Astrocyte (in vitro differentiated cells and primary cell): ENCODE data around the gene NOTCH2. TPM values are rescaled to one million over a fixed set of nuclear protein-coding genes. Genes with fewer than 3 reads are reported as not detected.
A peak's percentile ranks its signal among the peaks of the same experiment; 100 is the strongest.
"Not testable (repeated sequence)": the region's sequence is repeated elsewhere in the genome, so short reads cannot be mapped to it uniquely, and the experiment has no call there.

Source experiments
- DNase-seq: peaks from one replicate; pipeline ENCODE4 v3.0.0-alpha.2; 2010; ENCODE audit warnings: low read depth
- FAIRE-seq: peaks from 2 replicates; lab custom pipeline; 2011; peaks lifted over from hg19 to GRCh38; lab: Jason Lieb, UNC
- H2AFZ ChIP-seq: 2 replicates; pipeline ENCODE4 v1.6.0; 2012; ENCODE audit warnings: low read depth, low read length, inconsistent platforms
- H3K27ac ChIP-seq: 2 replicates; pipeline ENCODE4 v1.5.1; 2011; ENCODE audit warnings: low read depth, low read length, inconsistent platforms
- H3K27me3 ChIP-seq: 2 replicates; pipeline ENCODE4 v1.6.0; 2011; ENCODE audit warnings: low read length, inconsistent platforms; ENCODE audit not compliant: insufficient read depth
- H3K36me3 ChIP-seq: 2 replicates; pipeline ENCODE4 v1.5.1; 2011; ENCODE audit warnings: low read length, inconsistent platforms; ENCODE audit not compliant: insufficient read depth
- H3K4me1 ChIP-seq: 2 replicates; pipeline ENCODE4 v1.5.1; 2011; ENCODE audit warnings: low read length, inconsistent platforms; ENCODE audit not compliant: insufficient read depth
- H3K4me2 ChIP-seq: 2 replicates; pipeline ENCODE4 v1.6.0; 2012; ENCODE audit warnings: low read length, inconsistent platforms
- H3K4me3 ChIP-seq: 2 replicates; pipeline ENCODE4 v1.5.1; 2011; ENCODE audit warnings: low read depth, mild to moderate bottlenecking, low read length, inconsistent platforms; ENCODE audit not compliant: insufficient read depth
- H3K79me2 ChIP-seq: 2 replicates; pipeline ENCODE4 v1.6.0; 2012; ENCODE audit warnings: mild to moderate bottlenecking, low read length, inconsistent platforms; ENCODE audit not compliant: insufficient read depth
- H3K9ac ChIP-seq: 2 replicates; pipeline ENCODE4 v1.6.0; 2012; ENCODE audit warnings: mild to moderate bottlenecking, low read length, inconsistent platforms
- H3K9me3 ChIP-seq: 2 replicates; pipeline ENCODE4 v1.5.1; 2012; ENCODE audit warnings: low read depth, mild to moderate bottlenecking, low read length, inconsistent platforms; ENCODE audit not compliant: insufficient read depth
- H4K20me1 ChIP-seq: 2 replicates; pipeline ENCODE4 v1.6.0; 2012; ENCODE audit warnings: low read length, inconsistent platforms; ENCODE audit not compliant: insufficient read depth
- H3K27ac Mint-ChIP-seq: one replicate; pipeline ENCODE4 v1.8.0; 2021; ENCODE audit warnings: mild to moderate bottlenecking, mixed read lengths; ENCODE audit not compliant: unreplicated experiment
- H3K27me3 Mint-ChIP-seq: one replicate; pipeline ENCODE4 v1.8.0; 2021; ENCODE audit warnings: low read depth, mixed read lengths; ENCODE audit not compliant: unreplicated experiment
- H3K36me3 Mint-ChIP-seq: one replicate; pipeline ENCODE4 v1.8.0; 2021; ENCODE audit warnings: low read depth, mixed read lengths; ENCODE audit not compliant: unreplicated experiment
- H3K4me1 Mint-ChIP-seq: one replicate; pipeline ENCODE4 v1.8.0; 2021; ENCODE audit warnings: low read depth, mixed read lengths; ENCODE audit not compliant: unreplicated experiment
- H3K4me3 Mint-ChIP-seq: one replicate; pipeline ENCODE4 v1.8.0; 2021; ENCODE audit warnings: mild to moderate bottlenecking, moderate library complexity, mixed read lengths; ENCODE audit not compliant: unreplicated experiment
- H3K9me3 Mint-ChIP-seq: one replicate; pipeline ENCODE4 v1.8.0; 2021; ENCODE audit warnings: mild to moderate bottlenecking, mixed read lengths; ENCODE audit not compliant: unreplicated experiment
- total RNA-seq: library from RNA; stranded (reverse); gene quantifications from 2 replicates; pipeline ENCODE4 v1.2.1, GENCODE V29; 2021

The NOTCH2 gene
- total RNA-seq, 1 donor from 2014 or later, result 194 TPM

DNA sequence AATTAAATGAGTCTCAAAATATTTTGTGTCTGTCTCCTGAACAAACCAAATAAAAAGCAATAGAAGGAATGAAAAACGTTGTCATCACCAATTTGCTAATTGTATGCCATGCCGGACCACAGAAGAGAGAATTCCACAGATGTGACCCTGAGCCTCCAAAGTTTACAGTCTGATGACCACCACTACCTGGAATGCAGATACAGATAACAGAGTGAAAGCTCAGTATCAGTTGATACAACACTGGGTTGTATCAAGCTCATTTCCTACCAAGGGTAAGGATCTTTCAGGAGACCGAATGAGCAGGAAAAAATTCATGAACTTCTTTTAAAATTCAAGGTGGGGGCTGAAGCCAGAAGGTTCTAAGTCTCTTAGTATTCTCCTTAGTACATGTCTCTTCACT is 42.3 kb upstream of the NOTCH2 start:
- H3K4me3 ChIP-seq, H3K27me3 ChIP-seq, H3K9me3 Mint-ChIP-seq, H3K4me2 ChIP-seq, H4K20me1 ChIP-seq, H3K4me1 Mint-ChIP-seq, H3K9me3 ChIP-seq, H2AFZ ChIP-seq, DNase-seq, H3K36me3 ChIP-seq, H3K4me3 Mint-ChIP-seq, H3K9ac ChIP-seq, H3K27ac Mint-ChIP-seq, H3K27ac ChIP-seq, H3K79me2 ChIP-seq, H3K36me3 Mint-ChIP-seq, H3K27me3 Mint-ChIP-seq, H3K4me1 ChIP-seq: not testable (repeated sequence)
- FAIRE-seq, result peak; percentile 89

DNA sequence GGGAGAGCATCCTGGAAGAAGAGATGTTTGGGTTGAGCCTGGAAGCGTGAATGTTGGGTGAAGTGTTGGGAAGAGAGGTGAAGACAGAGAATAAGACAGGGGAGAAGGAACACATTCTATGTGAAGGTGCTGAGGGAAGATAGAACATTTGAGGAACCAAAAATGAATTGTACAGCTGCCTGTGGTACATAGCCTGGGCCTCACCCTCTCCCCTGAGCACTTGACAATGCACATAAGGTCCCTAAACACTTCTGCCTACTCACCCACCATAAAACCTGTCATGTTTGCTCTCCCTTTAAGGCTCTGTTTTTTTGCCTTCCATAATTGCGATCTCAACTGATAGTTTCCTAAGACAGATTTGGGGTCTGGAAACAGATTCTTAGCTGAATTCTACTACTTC is 41.5 kb upstream of the NOTCH2 start:
- H3K36me3 ChIP-seq, H3K4me3 Mint-ChIP-seq, H3K36me3 Mint-ChIP-seq, DNase-seq, FAIRE-seq, H3K4me2 ChIP-seq, H4K20me1 ChIP-seq, H3K4me3 ChIP-seq, H3K4me1 ChIP-seq, H3K4me1 Mint-ChIP-seq, H3K9ac ChIP-seq, H3K27ac ChIP-seq, H3K9me3 Mint-ChIP-seq, H3K79me2 ChIP-seq, H3K9me3 ChIP-seq, H3K27ac Mint-ChIP-seq, H3K27me3 ChIP-seq, H2AFZ ChIP-seq, H3K27me3 Mint-ChIP-seq: not testable (repeated sequence)

DNA sequence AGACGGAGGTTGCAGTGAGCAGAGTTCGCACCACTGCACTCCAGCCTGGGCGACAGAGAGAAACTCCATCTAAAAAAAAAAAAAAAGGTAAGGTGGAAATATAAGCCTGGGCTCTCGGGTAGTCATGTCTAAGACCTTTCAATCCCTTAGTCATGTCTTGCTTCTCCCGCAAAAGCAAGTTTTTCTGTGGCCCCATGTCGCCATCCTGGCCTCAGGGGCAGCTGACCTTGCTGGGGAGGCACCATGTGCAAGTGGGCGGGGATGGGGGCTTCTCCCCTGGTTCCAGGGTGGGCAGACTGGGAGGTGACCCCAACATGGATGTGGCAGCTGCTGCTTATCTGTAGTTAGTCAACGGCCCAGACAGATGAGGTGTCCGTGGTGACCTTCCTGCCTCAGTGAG is 40.2 kb upstream of the NOTCH2 start:
- not testable (repeated sequence) for H4K20me1 ChIP-seq, H3K79me2 ChIP-seq, H3K4me3 ChIP-seq, H3K36me3 Mint-ChIP-seq, H3K36me3 ChIP-seq, H3K9me3 ChIP-seq, DNase-seq, H3K9ac ChIP-seq, H3K27me3 ChIP-seq, H3K4me3 Mint-ChIP-seq, H3K4me1 Mint-ChIP-seq, H3K9me3 Mint-ChIP-seq, H3K4me1 ChIP-seq, H3K27ac ChIP-seq, H2AFZ ChIP-seq, FAIRE-seq, H3K4me2 ChIP-seq, H3K27ac Mint-ChIP-seq, H3K27me3 Mint-ChIP-seq

DNA sequence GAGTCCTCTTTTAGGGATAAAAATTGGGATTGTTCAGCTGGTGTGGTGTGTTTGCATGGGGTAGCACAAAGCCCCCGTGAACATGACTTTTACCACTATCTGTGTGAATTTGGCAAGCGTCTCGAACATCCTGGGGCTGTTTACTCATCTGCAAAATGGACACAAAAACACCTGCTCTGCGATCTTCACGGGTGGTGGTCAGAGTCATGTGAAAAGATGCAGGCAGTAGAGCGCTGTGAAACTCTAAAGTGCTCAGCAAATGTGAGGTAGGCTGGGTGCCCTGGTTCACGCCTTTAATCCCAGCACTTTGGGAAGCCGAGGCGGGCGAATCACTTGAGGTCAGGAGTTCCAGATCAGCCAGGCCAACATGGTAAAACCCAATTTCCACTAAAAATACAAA is 39.7 kb upstream of the NOTCH2 start:
- not testable (repeated sequence) for H3K4me3 Mint-ChIP-seq, H3K4me1 ChIP-seq, H3K36me3 Mint-ChIP-seq, H3K27ac ChIP-seq, H3K36me3 ChIP-seq, H3K9me3 ChIP-seq, H3K9me3 Mint-ChIP-seq, H2AFZ ChIP-seq, DNase-seq, H3K27me3 Mint-ChIP-seq, FAIRE-seq, H3K4me1 Mint-ChIP-seq, H3K27ac Mint-ChIP-seq, H3K79me2 ChIP-seq, H3K4me2 ChIP-seq, H3K9ac ChIP-seq, H3K4me3 ChIP-seq, H3K27me3 ChIP-seq, H4K20me1 ChIP-seq

DNA sequence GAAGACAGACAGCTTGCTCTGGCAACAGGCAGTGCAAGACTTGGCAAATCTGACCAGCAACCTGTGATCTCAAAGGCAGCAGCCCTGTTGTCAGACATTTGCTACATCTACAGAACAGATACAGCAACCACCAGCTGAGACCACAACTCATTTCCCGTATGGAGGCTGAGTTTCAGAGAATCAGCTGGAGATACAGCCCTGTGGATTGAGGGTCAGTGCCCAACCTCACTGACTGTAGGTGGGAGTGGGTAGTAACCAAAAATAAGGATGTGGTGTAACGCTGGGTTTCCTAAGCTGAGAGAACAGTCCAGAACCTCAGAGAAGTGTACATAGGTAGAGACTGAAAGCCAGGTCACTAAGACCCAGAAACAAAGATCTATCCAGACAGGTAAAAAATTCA is 35.8 kb upstream of the NOTCH2 start:
- not testable (repeated sequence) for H3K4me1 ChIP-seq, H3K27ac ChIP-seq, H3K27me3 Mint-ChIP-seq, H3K4me1 Mint-ChIP-seq, DNase-seq, H3K36me3 ChIP-seq, H3K36me3 Mint-ChIP-seq, H3K9me3 Mint-ChIP-seq, H3K9me3 ChIP-seq, H3K27me3 ChIP-seq, H3K27ac Mint-ChIP-seq, H3K4me2 ChIP-seq, H3K4me3 ChIP-seq, FAIRE-seq, H3K9ac ChIP-seq, H3K4me3 Mint-ChIP-seq, H2AFZ ChIP-seq, H4K20me1 ChIP-seq, H3K79me2 ChIP-seq

DNA sequence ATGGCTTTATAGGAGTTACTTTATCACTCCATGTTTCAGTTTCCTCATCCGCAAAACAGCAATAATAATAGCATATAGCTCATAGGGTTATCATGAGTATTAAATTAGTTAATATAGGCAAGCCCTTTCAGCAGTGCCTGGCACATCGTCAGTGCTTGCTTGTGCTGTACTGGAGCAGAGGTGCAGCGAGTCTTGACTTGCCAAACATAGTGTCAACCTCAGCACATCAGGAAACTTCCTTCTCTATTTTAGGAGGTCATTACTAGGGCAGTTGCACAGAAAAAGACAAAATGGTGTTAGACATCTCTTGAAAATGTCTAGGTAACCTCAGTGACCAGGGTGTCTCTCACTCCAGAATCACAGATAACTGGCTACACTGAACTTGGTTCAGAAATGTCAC is 34.3 kb upstream of the NOTCH2 start:
- H3K27ac ChIP-seq, H3K27me3 Mint-ChIP-seq, H2AFZ ChIP-seq, H3K79me2 ChIP-seq, H3K9me3 Mint-ChIP-seq, H3K9ac ChIP-seq, H3K27ac Mint-ChIP-seq, H3K4me2 ChIP-seq, H3K4me3 ChIP-seq, H3K4me1 ChIP-seq, H4K20me1 ChIP-seq, FAIRE-seq, H3K27me3 ChIP-seq, H3K9me3 ChIP-seq, H3K4me1 Mint-ChIP-seq, DNase-seq, H3K4me3 Mint-ChIP-seq, H3K36me3 ChIP-seq, H3K36me3 Mint-ChIP-seq: not testable (repeated sequence)
